WTC11 (cell line): Measurements from ENCODE around the gene PCDHA1. TPM values are rescaled to one million over a fixed set of nuclear protein-coding genes. Genes with fewer than 3 reads are reported as not detected.

Experiments
- ATAC-seq: fragments of 200-7000 bp; cut with Tn5 transposase; 2 replicates; pipeline ENCODE4 v1.10.0; 2021; ENCODE audit warnings: mild to moderate bottlenecking, moderate library complexity
- CTCF ChIA-PET: fragments of 300-600 bp; sonication (Branson Sonifier 250); formaldehyde crosslinking; loops from one replicate; lab custom pipeline; 2021; ENCODE audit warnings: antibody characterized with exemption; lab: Charles Lee
- POLR2A ChIA-PET: fragments of 350-600 bp; sonication (Branson Sonifier 250); formaldehyde crosslinking; loops from one replicate; lab custom pipeline; 2021; ENCODE audit warnings: antibody characterized with exemption; lab: Charles Lee
- DNase-seq: peaks from one replicate; pipeline ENCODE4 v3.0.0; 2021; ENCODE audit warnings: low spot score
- H3K27ac Mint-ChIP-seq: 2 replicates; pipeline ENCODE4 v1.8.0; 2021; ENCODE audit warnings: mixed read lengths
- H3K27me3 Mint-ChIP-seq: 2 replicates; pipeline ENCODE4 v1.8.0; 2021; ENCODE audit warnings: low read depth, mild to moderate bottlenecking, moderate library complexity, mixed read lengths
- H3K36me3 Mint-ChIP-seq: 2 replicates; pipeline ENCODE4 v1.8.0; 2021; ENCODE audit warnings: mixed read lengths
- H3K4me1 Mint-ChIP-seq: 2 replicates; pipeline ENCODE4 v1.8.0; 2022; ENCODE audit warnings: mixed read lengths
- H3K4me3 Mint-ChIP-seq: 2 replicates; pipeline ENCODE4 v1.8.0; 2021; ENCODE audit warnings: mild to moderate bottlenecking, moderate library complexity, mixed read lengths
- H3K9me3 Mint-ChIP-seq: 2 replicates; pipeline ENCODE4 v1.8.0; 2021; ENCODE audit warnings: mixed read lengths
- AFF4 ChIP-seq: sonication (generic); formaldehyde crosslinking; IDR thresholded peaks from 2 replicates; pipeline ENCODE4 v1.8.1; 2023; ENCODE audit warnings: mild to moderate bottlenecking, missing genetic modification reagents, borderline replicate concordance
- E2F4 ChIP-seq: sonication (generic); formaldehyde crosslinking; IDR thresholded peaks from 2 replicates; pipeline ENCODE4 v1.8.1; 2022; ENCODE audit warnings: low read depth, mild to moderate bottlenecking, moderate library complexity, missing genetic modification reagents, borderline replicate concordance
- FOXJ3 ChIP-seq: sonication (generic); formaldehyde crosslinking; IDR thresholded peaks from 2 replicates; pipeline ENCODE4 v1.9.0; 2021; ENCODE audit warnings: missing genetic modification reagents, mild to moderate bottlenecking, borderline replicate concordance
- MYBL2 ChIP-seq: sonication (generic); formaldehyde crosslinking; IDR thresholded peaks from 2 replicates; pipeline ENCODE4 v1.8.1; 2023; ENCODE audit warnings: mild to moderate bottlenecking, moderate library complexity, missing genetic modification reagents
- ZNF532 ChIP-seq: fragments of 250-450 bp; sonication (Bioruptor Pico); IDR thresholded peaks from 2 replicates; pipeline ENCODE4 v1.9.0; 2021; ENCODE audit warnings: mild to moderate bottlenecking, borderline replicate concordance
- total RNA-seq: library from RNA; stranded (reverse); gene quantifications from 3 replicates; pipeline ENCODE4 v1.2.3, GENCODE V29; 2021
- TF ChIP-seq, protein P1 (sequence below): sonication (generic); formaldehyde crosslinking; conservative IDR thresholded peaks from 2 replicates; pipeline ENCODE4 v1.8.1; 2023; ENCODE audit warnings: mild to moderate bottlenecking, low read depth, missing genetic modification reagents, moderate library complexity
- TF ChIP-seq, protein P2 (sequence below): sonication (generic); formaldehyde crosslinking; IDR thresholded peaks from 2 replicates; pipeline ENCODE4 v1.8.1; 2023; ENCODE audit warnings: mild to moderate bottlenecking, missing genetic modification reagents, moderate library complexity
- TF ChIP-seq, protein P3 (sequence below): fragments of 250-450 bp; sonication (Bioruptor Pico); IDR thresholded peaks from 2 replicates; pipeline ENCODE4 v1.9.0; 2021; ENCODE audit warnings: moderate library complexity, mild to moderate bottlenecking, inconsistent platforms, borderline replicate concordance
- TF ChIP-seq, protein P4 (sequence below): fragments of 250-450 bp; sonication (Bioruptor Pico); IDR thresholded peaks from 2 replicates; pipeline ENCODE4 v2.1.2; 2022; ENCODE audit warnings: mild to moderate bottlenecking, moderate library complexity

The PCDHA1 gene
- total RNA-seq, 1 experiment from 2014 or later: 2.4 TPM

GRCh38 chr5:140989254-140990020 is 203.5 kb downstream of the PCDHA1 start:
- CTCF ChIA-PET: interaction anchor here (0.6 to 2.3 kb wide), 7 partner anchors 9 to 203 kb away, joined by 3 to 7 read pairs (median 3); partner anchors contain the start of genes PCDHA1 and PCDHA10
- no peaks in the 10 kb centered on the region for H3K27me3 Mint-ChIP-seq
- peak overlapping the region; percentile 75 for H3K27ac Mint-ChIP-seq
- H3K36me3 Mint-ChIP-seq: no peaks in the 10 kb centered on the region
- no peak for DNase-seq
- H3K4me1 Mint-ChIP-seq: peaks cover 64% of the 10 kb centered on the region
- no peak for ATAC-seq
- H3K4me3 Mint-ChIP-seq: no peak overlapping the region
- TF ChIP-seq, protein P1, sequence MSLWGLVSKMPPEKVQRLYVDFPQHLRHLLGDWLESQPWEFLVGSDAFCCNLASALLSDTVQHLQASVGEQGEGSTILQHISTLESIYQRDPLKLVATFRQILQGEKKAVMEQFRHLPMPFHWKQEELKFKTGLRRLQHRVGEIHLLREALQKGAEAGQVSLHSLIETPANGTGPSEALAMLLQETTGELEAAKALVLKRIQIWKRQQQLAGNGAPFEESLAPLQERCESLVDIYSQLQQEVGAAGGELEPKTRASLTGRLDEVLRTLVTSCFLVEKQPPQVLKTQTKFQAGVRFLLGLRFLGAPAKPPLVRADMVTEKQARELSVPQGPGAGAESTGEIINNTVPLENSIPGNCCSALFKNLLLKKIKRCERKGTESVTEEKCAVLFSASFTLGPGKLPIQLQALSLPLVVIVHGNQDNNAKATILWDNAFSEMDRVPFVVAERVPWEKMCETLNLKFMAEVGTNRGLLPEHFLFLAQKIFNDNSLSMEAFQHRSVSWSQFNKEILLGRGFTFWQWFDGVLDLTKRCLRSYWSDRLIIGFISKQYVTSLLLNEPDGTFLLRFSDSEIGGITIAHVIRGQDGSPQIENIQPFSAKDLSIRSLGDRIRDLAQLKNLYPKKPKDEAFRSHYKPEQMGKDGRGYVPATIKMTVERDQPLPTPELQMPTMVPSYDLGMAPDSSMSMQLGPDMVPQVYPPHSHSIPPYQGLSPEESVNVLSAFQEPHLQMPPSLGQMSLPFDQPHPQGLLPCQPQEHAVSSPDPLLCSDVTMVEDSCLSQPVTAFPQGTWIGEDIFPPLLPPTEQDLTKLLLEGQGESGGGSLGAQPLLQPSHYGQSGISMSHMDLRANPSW (CRISPR knock-in tag): no peak
- TF ChIP-seq, protein P2, sequence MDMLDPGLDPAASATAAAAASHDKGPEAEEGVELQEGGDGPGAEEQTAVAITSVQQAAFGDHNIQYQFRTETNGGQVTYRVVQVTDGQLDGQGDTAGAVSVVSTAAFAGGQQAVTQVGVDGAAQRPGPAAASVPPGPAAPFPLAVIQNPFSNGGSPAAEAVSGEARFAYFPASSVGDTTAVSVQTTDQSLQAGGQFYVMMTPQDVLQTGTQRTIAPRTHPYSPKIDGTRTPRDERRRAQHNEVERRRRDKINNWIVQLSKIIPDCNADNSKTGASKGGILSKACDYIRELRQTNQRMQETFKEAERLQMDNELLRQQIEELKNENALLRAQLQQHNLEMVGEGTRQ (CRISPR knock-in tag): no peak
- TF ChIP-seq FOXJ3 (CRISPR knock-in tag): no peak
- no peak for TF ChIP-seq E2F4 (CRISPR knock-in tag)
- TF ChIP-seq MYBL2 (CRISPR knock-in tag): no peak
- TF ChIP-seq AFF4 (CRISPR knock-in tag): no peak
- TF ChIP-seq, protein P3, sequence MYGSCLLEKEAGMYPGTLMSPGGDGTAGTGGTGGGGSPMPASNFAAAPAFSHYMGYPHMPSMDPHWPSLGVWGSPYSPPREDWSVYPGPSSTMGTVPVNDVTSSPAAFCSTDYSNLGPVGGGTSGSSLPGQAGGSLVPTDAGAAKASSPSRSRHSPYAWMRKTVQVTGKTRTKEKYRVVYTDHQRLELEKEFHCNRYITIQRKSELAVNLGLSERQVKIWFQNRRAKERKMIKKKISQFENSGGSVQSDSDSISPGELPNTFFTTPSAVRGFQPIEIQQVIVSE (CRISPR knock-in tag): no peak
- TF ChIP-seq, protein P4, sequence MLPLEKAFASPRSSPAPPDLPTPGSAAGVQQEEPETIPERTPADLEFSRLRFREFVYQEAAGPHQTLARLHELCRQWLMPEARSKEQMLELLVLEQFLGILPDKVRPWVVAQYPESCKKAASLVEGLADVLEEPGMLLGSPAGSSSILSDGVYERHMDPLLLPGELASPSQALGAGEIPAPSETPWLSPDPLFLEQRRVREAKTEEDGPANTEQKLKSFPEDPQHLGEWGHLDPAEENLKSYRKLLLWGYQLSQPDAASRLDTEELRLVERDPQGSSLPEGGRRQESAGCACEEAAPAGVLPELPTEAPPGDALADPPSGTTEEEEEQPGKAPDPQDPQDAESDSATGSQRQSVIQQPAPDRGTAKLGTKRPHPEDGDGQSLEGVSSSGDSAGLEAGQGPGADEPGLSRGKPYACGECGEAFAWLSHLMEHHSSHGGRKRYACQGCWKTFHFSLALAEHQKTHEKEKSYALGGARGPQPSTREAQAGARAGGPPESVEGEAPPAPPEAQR (CRISPR knock-in tag): no peak
- no peak for TF ChIP-seq ZNF532 (CRISPR knock-in tag)
- no peaks in the 10 kb centered on the region for H3K9me3 Mint-ChIP-seq
- POLR2A ChIA-PET: interaction anchor here (0.9 kb wide), 1 partner anchor 12 kb away, joined by 4 read pairs; no protein-coding TSS in a partner anchor
